Measurements from ENCODE around the gene SP5. TPM values are rescaled to one million over a fixed set of nuclear protein-coding genes. Genes with fewer than 3 reads are reported as not detected.
"Not testable (repeated sequence)": the region's sequence is repeated elsewhere in the genome, so short reads cannot be mapped to it uniquely, and the experiment has no call there.

Gene SP5
- total RNA-seq, 1 experiment from 2014 or later, result 0.47 TPM

DNA sequence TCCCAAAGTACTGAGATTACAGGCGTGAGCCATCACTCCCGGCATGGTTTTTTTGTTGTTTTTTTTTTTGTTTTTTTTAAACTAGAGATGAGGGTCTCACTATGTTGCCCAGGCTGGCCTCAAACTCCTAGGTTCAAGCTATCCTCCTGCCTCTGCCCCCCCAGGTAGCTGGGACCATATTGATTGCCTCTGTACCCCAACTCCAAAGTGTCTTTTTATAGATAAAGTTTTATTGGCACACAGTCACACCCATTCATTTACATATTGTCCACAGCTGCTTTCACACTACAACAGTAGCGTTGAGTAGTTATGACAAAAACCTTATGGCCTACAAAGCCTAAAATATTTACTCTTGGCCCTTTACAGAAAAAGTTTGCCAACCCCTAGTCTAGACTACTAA lies 45.2 kb upstream of the SP5 start:
- Histone ChIP-seq H3K27me3 (ENCODE audit: low read length) (no peaks in the 10 kb centered on the region), H3F3A (ENCODE audit: low read length, unreplicated experiment) (no peaks in the 10 kb centered on the region), H3K9ac (ENCODE audit: low read length) (no peak overlapping the region), H3K79me2 (ENCODE audit: low read length) (no peaks in the 10 kb centered on the region), H3K4me3 (ENCODE audit: low read length) (no peak overlapping the region), H3K9me3 (ENCODE audit: low read length) (no peaks in the 10 kb centered on the region), H2AFZ (ENCODE audit: low read length) (no peak overlapping the region), H3K4me2 (ENCODE audit: low read length) (no peak overlapping the region), H3K4me1 (ENCODE audit: insufficient read depth, low read length) (peaks cover 7% of the 10 kb centered on the region; the same call in 1 of the 2 replicates), H4K20me1 (ENCODE audit: low read length) (no peaks in the 10 kb centered on the region), H3K9me2 (replicated peaks; ENCODE audit: low read length) (no peaks in the 10 kb centered on the region), H3K36me3 (ENCODE audit: low read depth, low read length) (no peaks in the 10 kb centered on the region), H3K27ac (ENCODE audit: low read length) (no peak overlapping the region)
- DNase-seq (no peak), ATAC-seq (no peak)
- ChIA-PET POLR2A (ENCODE audit: unreplicated experiment) (no interaction called here), CTCF (no interaction called here)
- TF ChIP-seq EZH2phosphoT487 (IDR thresholded peaks at IDR 0.05; ENCODE audit: borderline replicate concordance, low read length), result no peak
- intact Hi-C loops (cut with micrococcal nuclease), result loop anchor here (10.0 kb wide), 1 partner anchor 125 kb away; no protein-coding TSS in a partner anchor
- no TSS peak for BruUV-seq (replicated peaks)

DNA sequence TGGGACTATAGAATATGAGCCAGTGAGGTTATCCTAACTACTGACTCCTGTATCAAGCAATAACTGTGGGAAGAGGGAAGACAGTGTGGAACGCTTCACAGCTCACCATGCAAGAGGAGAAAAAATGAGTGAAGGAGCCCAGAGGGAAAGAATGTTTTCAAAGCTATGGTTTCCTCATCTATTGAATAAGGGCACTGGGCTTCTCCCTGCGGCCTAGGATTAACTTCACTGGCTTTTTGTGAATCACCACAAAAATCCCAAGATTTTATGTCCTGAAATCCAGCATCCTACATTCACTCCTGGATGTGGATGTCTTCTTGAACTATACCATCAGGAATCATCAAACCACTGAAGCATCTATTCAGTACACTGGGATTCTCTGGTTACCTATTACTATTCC lies 44.5 kb upstream of the SP5 start:
- Histone ChIP-seq H3K4me1 (ENCODE audit: insufficient read depth, low read length) (peaks cover 5% of the 10 kb centered on the region; the same call in 1 of the 2 replicates), H4K20me1 (ENCODE audit: low read length) (no peaks in the 10 kb centered on the region), H3F3A (ENCODE audit: low read length, unreplicated experiment) (no peaks in the 10 kb centered on the region), H3K4me3 (ENCODE audit: low read length) (no peak overlapping the region), H3K9me2 (replicated peaks; ENCODE audit: low read length) (no peaks in the 10 kb centered on the region), H3K27ac (ENCODE audit: low read length) (no peak overlapping the region), H3K27me3 (ENCODE audit: low read length) (no peaks in the 10 kb centered on the region), H3K4me2 (ENCODE audit: low read length) (no peak overlapping the region), H3K9me3 (ENCODE audit: low read length) (no peaks in the 10 kb centered on the region), H3K9ac (ENCODE audit: low read length) (no peak overlapping the region), H2AFZ (ENCODE audit: low read length) (no peak overlapping the region), H3K36me3 (ENCODE audit: low read depth, low read length) (no peaks in the 10 kb centered on the region), H3K79me2 (ENCODE audit: low read length) (no peaks in the 10 kb centered on the region)
- BruUV-seq (replicated peaks), result no TSS peak
- CTCF ChIA-PET, result no interaction called here
- DNase-seq (no peak), ATAC-seq (no peak)
- intact Hi-C loops (cut with micrococcal nuclease), result loop anchor here (10.0 kb wide), 1 partner anchor 124 kb away; no protein-coding TSS in a partner anchor
- no peak for TF ChIP-seq EZH2 (IDR thresholded peaks at IDR 0.05; ENCODE audit: low read length, unreplicated experiment)
- TF ChIP-seq, protein P1, sequence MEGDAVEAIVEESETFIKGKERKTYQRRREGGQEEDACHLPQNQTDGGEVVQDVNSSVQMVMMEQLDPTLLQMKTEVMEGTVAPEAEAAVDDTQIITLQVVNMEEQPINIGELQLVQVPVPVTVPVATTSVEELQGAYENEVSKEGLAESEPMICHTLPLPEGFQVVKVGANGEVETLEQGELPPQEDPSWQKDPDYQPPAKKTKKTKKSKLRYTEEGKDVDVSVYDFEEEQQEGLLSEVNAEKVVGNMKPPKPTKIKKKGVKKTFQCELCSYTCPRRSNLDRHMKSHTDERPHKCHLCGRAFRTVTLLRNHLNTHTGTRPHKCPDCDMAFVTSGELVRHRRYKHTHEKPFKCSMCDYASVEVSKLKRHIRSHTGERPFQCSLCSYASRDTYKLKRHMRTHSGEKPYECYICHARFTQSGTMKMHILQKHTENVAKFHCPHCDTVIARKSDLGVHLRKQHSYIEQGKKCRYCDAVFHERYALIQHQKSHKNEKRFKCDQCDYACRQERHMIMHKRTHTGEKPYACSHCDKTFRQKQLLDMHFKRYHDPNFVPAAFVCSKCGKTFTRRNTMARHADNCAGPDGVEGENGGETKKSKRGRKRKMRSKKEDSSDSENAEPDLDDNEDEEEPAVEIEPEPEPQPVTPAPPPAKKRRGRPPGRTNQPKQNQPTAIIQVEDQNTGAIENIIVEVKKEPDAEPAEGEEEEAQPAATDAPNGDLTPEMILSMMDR (conservative IDR thresholded peaks at IDR 0.05; ENCODE audit: low read depth, low read length), result no peak
- TF ChIP-seq EZH2phosphoT487 (IDR thresholded peaks at IDR 0.05; ENCODE audit: borderline replicate concordance, low read length), result no peak
- POLR2A ChIA-PET (ENCODE audit: unreplicated experiment), result no interaction called here

DNA sequence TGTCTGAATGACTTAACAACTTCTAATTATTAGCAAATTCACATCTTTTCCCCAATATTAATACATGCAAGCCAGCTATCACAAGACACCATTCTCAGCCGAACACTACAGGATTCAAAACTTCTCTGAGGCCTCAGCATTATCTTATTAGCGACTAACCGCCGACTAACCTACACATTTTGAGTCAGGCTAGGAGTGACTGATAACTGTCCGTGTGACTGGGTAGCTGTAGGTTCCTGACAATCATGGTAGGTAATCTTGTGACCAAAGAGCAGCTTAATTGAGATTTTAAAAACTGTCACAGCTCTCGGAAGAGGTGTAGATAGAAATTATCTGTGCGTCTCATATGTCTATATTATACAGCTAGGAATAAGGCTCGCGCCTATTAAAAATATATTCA lies 44.1 kb upstream of the SP5 start:
- intact Hi-C loops (cut with micrococcal nuclease), result loop anchor here (10.0 kb wide), 1 partner anchor 124 kb away; no protein-coding TSS in a partner anchor
- POLR2A ChIA-PET (ENCODE audit: unreplicated experiment), result no interaction called here
- ATAC-seq (no peak), DNase-seq (no peak)
- BruUV-seq (replicated peaks), result no TSS peak
- TF ChIP-seq EZH2phosphoT487 (IDR thresholded peaks at IDR 0.05; ENCODE audit: borderline replicate concordance, low read length), result no peak
- TF ChIP-seq, protein P1 (conservative IDR thresholded peaks at IDR 0.05; ENCODE audit: low read depth, low read length), result no peak
- no peak for TF ChIP-seq EZH2 (IDR thresholded peaks at IDR 0.05; ENCODE audit: low read length, unreplicated experiment)
- Histone ChIP-seq H3K27ac (ENCODE audit: low read length) (no peak overlapping the region), H3K27me3 (ENCODE audit: low read length) (no peaks in the 10 kb centered on the region), H3F3A (ENCODE audit: low read length, unreplicated experiment) (no peaks in the 10 kb centered on the region), H3K4me3 (ENCODE audit: low read length) (no peak overlapping the region), H4K20me1 (ENCODE audit: low read length) (no peaks in the 10 kb centered on the region), H3K36me3 (ENCODE audit: low read depth, low read length) (no peaks in the 10 kb centered on the region), H3K4me1 (ENCODE audit: insufficient read depth, low read length) (peaks cover under 1% of the 10 kb centered on the region; the same call in 1 of the 2 replicates), H3K79me2 (ENCODE audit: low read length) (no peaks in the 10 kb centered on the region), H3K9ac (ENCODE audit: low read length) (no peak overlapping the region), H3K9me3 (ENCODE audit: low read length) (no peaks in the 10 kb centered on the region), H2AFZ (ENCODE audit: low read length) (no peak overlapping the region), H3K4me2 (ENCODE audit: low read length) (no peak overlapping the region), H3K9me2 (replicated peaks; ENCODE audit: low read length) (no peaks in the 10 kb centered on the region)
- CTCF ChIA-PET, result no interaction called here

DNA sequence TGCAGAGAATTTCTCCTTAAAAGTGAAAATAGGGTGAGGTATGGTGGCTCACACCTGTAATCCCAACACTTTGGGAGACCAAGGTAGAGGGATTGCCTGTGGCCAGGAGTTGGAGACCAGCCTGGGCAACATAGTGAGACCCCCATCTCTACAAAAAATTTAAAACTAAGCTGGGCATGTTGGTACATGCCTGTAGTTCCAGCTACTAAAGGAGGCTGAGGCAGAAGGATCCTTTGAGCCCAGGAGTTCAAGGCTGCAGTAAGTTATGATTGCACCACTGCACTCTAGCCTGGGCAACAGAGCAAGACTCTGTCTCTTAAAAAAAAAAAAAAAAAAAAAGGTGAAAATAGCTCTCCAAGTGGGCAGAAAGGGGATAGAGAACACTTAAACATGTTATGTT lies 40.9 kb upstream of the SP5 start:
- H3K27me3 ChIP-seq (ENCODE audit: low read length); H3F3A ChIP-seq (ENCODE audit: low read length, unreplicated experiment); POLR2A ChIA-PET (ENCODE audit: unreplicated experiment); H3K36me3 ChIP-seq (ENCODE audit: low read depth, low read length); H4K20me1 ChIP-seq (ENCODE audit: low read length); H2AFZ ChIP-seq (ENCODE audit: low read length); H3K4me2 ChIP-seq (ENCODE audit: low read length); H3K9me3 ChIP-seq (ENCODE audit: low read length); CTCF ChIA-PET; H3K4me1 ChIP-seq (ENCODE audit: insufficient read depth, low read length); H3K27ac ChIP-seq (ENCODE audit: low read length); DNase-seq; H3K4me3 ChIP-seq (ENCODE audit: low read length); ATAC-seq; H3K9ac ChIP-seq (ENCODE audit: low read length); BruUV-seq (replicated peaks); H3K9me2 ChIP-seq (replicated peaks; ENCODE audit: low read length); H3K79me2 ChIP-seq (ENCODE audit: low read length): not testable (repeated sequence)
- intact Hi-C loops (cut with micrococcal nuclease), result loop anchor here (10.0 kb wide), 1 partner anchor 121 kb away; no protein-coding TSS in a partner anchor
